ES-I3 (cell line): ENCODE data around the gene TUBA1C.
"Not testable (repeated sequence)": the region's sequence is repeated elsewhere in the genome, so short reads cannot be mapped to it uniquely, and the experiment has no call there.

Experiments
- H3K36me3 ChIP-seq: 2 replicates; pipeline ENCODE4 v1.6.1; 2013; ENCODE audit warnings: mild to moderate bottlenecking, low read length, control low read depth, moderate library complexity; ENCODE audit not compliant: insufficient read depth
- H3K4me1 ChIP-seq: 2 replicates; pipeline ENCODE4 v1.6.1; 2013; ENCODE audit warnings: mild to moderate bottlenecking, control low read depth, low read length; ENCODE audit not compliant: insufficient read depth
- H3K9ac ChIP-seq: 2 replicates; pipeline ENCODE4 v1.6.1; 2013; ENCODE audit warnings: low read depth, mild to moderate bottlenecking, low read length, moderate library complexity
- H3K9me3 ChIP-seq: 2 replicates; pipeline ENCODE4 v1.6.1; 2013; ENCODE audit warnings: mild to moderate bottlenecking, low read length, moderate library complexity; ENCODE audit not compliant: control insufficient read depth, insufficient read depth

The TUBA1C gene

DNA sequence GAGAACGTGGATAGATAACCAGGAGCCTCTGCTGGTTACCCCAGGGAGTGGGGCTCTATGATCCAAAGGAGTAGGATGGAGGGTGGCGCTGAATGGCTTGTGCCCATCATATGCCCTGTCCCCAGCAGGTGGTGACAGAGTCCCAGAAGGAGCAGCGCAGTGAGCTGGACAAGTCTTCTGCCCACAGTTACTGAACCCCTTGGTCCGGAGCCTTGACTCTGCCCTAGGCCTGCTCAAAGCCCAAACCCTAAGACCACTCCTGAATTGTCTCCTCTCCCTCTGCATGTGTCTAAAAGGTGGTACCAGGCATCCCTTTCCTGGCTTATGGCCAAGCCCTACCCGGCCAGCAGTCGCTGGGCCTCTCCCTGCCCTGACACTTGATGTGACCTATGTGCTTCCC, 33.3 kb downstream of the TUBA1C start:
- Histone ChIP-seq H3K9ac (no peak overlapping the region), H3K36me3 (no peaks in the 10 kb centered on the region), H3K4me1 (peaks cover 11% of the 10 kb centered on the region; the same call in 1 of the 2 replicates), H3K9me3 (no peaks in the 10 kb centered on the region)

DNA sequence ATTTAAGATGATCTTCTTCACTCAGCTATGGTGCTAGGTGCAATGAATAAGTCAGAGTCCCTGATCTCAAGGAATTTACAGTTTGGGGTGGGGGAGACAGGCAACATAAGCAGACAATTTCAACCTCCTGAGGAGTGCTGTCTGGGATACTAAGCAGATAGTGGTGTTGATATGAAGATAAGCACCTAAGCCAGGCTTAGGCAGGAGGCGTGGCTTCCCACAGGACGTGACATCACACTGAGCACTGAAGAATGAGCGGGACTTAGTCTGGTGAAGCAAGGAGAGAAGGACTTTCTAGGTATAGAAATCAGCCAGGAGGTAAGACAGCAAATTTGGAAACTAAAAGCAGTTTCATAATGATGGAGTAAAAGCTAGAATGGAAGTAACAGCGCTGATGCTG, 36.9 kb downstream of the TUBA1C start:
- no peaks in the 10 kb centered on the region for H3K36me3 ChIP-seq
- no peaks in the 10 kb centered on the region for H3K4me1 ChIP-seq
- no peaks in the 10 kb centered on the region for H3K9me3 ChIP-seq
- no peak overlapping the region for H3K9ac ChIP-seq

DNA sequence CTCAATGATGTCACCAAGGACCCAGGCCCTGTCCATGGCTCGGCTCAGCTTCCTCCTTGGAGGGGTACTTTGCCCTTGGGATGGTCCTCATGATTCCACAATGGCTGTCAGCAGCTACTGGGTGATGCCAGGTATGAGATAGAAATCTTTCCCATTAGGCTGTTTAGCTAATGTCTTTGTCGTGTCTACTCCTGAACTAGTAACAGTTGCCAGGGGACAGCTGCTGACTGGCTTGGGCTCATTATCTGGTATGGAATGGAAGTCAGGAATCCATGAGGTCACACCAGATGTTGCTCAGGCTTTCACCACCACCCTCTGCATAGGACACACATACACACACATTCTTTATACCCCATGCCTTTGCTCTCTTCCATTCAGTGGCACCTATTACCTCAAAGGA, 39.3 kb downstream of the TUBA1C start:
- no peak overlapping the region for H3K9ac ChIP-seq
- no peaks in the 10 kb centered on the region for H3K4me1 ChIP-seq
- H3K36me3 ChIP-seq: no peaks in the 10 kb centered on the region
- H3K9me3 ChIP-seq: no peaks in the 10 kb centered on the region

DNA sequence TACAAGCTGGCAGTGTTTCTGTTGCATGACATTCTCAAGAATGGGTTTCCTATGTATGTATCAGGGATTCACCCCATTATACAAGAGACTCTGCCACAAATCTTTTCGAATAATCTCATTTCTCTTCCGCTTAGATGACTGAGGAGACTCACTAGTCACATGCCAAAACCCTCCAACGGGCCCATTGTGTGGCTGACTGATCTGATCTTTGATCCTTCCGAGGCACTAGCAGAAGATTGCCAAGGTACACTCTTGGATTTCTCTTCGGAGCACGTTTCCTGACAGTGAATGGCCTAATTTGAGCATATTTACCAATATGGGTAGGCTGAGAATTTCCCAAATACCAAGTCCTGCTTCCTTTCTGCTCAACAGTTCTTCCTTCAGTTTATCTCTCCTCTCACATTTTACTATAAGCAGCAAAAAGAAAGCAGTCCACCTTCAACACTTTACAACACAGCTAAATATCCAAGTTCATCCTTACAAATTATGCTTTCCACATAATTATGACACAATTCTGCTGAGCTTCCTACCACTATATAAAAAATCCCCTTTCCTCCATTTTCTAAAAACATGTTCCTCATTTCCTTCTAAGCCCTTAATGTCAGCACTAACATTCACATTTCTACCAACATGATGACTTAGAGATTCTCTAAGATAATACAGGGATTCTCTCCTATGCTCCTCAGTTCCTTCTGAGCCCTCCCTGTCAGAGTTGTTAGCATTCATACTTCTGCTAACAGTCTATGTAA, 41.1 kb downstream of the TUBA1C start:
- Histone ChIP-seq H3K36me3 (no peaks in the 10 kb centered on the region), H3K9me3 (no peaks in the 10 kb centered on the region), H3K9ac (no peak overlapping the region), H3K4me1 (no peaks in the 10 kb centered on the region)

DNA sequence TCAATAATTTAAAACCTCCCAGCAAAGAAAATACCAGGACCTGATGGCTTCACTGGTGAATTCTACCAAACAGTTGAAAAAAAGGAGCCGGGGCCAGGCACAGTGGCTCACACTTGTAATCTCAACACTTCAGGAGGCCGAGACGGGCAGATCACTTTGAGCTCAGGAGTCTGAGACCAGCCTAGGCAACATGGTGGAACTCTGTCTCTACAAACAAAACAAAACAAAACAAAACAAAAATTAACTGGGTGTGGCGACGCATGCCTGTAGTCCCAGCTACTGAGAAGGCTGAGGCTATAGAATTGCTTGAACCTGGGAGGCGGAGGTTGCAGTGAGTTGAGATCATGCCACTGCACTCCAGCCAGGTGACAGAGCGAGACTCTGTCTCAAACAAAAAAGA, 44.5 kb downstream of the TUBA1C start:
- Histone ChIP-seq H3K9me3 (no peaks in the 10 kb centered on the region), H3K9ac (no peak overlapping the region), H3K4me1 (no peaks in the 10 kb centered on the region), H3K36me3 (no peaks in the 10 kb centered on the region)

DNA sequence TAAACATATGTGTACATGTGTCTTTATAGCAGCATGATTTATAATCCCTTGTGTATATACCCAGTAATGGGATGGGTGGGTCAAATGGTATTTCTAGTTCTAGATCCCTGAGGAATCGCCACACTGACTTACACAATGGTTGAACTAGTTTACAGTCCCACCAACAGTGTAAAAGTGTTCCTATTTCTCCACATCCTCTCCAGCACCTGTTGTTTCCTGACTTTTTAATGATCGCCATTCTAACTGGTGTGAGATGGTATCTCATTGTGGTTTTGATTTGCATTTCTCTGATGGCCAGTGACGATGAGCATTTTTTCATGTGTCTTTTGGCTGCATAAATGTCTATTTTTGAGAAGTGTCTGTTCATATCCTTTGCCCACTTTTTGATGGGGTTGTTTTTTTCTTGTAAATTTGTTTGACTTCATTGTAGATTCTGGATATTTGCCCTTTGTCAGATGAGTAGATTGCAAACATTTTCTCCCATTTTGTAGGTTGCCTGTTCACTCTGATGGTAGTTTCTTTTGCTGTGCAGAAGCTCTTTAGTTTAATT, 45.6 kb downstream of the TUBA1C start:
- not testable (repeated sequence) for H3K4me1 ChIP-seq, H3K9me3 ChIP-seq, H3K9ac ChIP-seq, H3K36me3 ChIP-seq

DNA sequence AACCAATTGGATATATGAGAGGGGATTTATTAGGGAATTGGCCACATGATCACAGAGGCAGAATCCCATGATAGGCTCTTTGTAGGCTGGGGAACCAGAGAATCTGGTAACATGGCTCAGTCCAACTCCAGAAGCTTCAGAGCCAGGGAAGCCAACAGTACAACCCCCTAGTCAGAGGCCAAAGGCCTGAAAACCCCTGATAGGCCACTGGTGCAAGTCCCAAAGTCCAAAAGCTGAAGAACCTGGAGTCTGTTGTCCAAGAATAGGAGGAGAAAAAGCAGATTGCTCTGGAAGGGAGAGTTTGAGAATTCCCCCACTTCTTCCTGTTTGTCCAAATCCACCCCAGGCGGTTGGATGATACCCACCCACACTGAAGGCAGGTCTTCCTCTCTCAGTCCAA, 49.9 kb downstream of the TUBA1C start:
- Histone ChIP-seq H3K36me3 (no peaks in the 10 kb centered on the region), H3K4me1 (no peaks in the 10 kb centered on the region), H3K9ac (no peak overlapping the region), H3K9me3 (no peaks in the 10 kb centered on the region)

DNA sequence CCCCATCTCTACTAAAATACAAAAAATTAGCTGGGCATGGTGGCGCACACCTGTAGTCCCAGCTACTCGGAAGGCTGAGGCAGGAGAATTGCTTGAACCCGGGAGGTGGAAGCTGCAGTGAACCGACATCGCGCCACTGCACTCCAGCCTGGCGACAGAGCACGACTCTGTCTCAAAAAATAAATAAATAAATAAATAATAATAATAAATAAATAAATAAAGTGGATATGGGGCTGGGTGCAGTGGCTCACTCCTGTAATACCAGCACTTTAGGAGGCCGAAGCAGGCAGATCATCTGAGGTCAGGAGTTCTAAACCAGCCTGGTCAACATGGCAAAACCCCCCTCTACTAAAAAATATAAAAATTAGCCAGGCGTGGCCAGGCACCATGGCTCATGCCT, 52.2 kb downstream of the TUBA1C start:
- not testable (repeated sequence) for H3K9me3 ChIP-seq, H3K9ac ChIP-seq, H3K4me1 ChIP-seq, H3K36me3 ChIP-seq

DNA sequence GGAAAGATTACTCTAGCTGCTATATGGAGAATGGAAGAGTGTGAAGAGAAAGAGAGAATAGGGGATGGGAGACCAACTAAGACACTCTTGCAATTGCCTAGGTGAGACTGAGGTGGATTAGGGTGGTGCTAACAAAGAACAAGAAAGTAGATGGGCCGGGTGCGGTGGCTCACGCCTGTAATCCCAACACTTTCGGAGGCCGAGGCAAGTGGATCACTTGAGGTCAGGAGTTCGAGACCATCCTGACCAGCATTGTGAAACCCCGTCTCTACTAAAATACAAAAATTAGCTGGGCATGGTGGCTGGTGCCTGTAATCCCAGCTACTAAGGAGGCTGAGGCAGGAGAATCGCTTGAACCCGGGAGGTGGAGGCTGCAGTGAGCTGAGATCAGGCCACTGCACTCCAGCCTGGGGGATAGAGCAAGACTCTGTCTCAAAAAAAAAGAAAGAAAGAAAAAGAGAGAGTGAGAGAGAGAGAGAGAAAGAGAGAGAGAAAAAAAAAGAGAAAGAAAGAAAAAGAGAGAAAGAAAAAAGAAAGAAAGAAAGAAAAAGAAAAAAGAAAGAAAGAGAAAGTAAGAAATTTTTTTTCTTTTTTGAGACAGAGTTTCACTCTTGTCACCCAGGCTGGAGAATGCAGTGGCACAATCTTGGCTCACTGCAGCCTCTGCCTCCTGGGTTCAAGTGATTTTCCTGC, 55.7 kb downstream of the TUBA1C start:
- not testable (repeated sequence) for H3K9me3 ChIP-seq, H3K36me3 ChIP-seq, H3K4me1 ChIP-seq, H3K9ac ChIP-seq

DNA sequence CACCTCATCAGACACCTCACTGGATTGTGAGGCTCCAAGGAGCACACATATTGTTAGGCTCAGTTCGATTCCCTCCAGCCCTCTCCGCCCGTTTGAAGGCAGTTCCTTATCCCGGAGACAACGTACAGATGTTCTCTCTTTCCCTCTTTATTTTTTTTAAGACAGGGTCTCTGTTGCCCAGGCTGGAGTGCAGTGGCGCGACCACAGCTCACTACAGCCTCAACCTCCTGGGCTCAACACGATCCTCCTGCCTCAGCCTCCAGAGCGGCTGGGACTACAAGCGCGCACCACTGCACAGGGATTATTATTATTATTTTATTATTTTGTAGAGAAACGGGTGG, 57.5 kb downstream of the TUBA1C start:
- no peaks in the 10 kb centered on the region for H3K9me3 ChIP-seq
- H3K36me3 ChIP-seq: no peaks in the 10 kb centered on the region
- H3K9ac ChIP-seq: peak overlapping the region; percentile 70
- H3K4me1 ChIP-seq: no peaks in the 10 kb centered on the region

DNA sequence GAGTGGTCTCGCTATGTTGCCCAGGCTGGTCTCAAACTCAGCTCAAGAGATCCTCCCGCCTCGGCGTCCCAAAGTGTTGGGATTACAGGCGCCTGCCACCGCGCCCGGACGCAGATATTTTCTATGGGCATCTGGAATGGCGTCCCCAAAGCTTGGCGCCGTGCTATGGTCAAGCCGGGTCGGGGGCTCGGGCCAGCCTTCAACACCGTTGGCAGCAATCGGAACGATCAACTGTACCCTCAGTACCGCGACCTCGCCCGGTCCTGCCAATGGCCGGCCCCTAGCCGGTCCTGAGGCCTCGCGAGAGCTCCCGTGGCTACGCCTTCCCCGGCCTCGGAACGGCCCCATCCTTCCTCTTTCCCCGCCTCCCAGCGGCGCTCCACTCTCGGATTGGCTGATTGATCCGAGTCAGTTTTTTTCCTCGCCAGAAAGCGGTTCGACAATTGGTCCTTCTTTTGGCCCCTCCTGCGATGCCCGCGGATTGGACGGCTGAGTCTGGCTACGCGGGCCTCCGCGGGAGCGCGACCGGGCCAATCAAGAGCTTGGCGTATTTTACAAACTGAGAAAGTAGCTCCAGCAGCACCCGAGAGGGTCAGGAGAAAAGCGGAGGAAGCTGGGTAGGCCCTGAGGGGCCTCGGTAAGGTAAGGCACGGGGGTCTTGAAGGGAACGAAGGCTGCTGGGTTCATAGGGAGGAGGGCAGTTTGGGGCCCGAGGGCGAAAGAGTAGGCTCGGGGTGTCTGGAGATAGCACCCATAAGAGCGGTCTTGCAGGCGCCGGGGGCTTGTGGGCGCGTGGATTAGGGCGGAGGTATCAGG, 58.0 kb downstream of the TUBA1C start, which contains the start of gene TROAP:
Gene TROAP, plus strand, starts transcription at position 548 of the 816 bp plus-strand sequence. CDS start 354 bp downstream, outside the sequence.
- H3K4me1 ChIP-seq: no peaks in the 10 kb centered on the region
- peak within 1 kb of the TSS; percentile 70 for H3K9ac ChIP-seq
- H3K36me3 ChIP-seq: no peaks in the 10 kb centered on the region
- H3K9me3 ChIP-seq: no peaks in the 10 kb centered on the region

DNA sequence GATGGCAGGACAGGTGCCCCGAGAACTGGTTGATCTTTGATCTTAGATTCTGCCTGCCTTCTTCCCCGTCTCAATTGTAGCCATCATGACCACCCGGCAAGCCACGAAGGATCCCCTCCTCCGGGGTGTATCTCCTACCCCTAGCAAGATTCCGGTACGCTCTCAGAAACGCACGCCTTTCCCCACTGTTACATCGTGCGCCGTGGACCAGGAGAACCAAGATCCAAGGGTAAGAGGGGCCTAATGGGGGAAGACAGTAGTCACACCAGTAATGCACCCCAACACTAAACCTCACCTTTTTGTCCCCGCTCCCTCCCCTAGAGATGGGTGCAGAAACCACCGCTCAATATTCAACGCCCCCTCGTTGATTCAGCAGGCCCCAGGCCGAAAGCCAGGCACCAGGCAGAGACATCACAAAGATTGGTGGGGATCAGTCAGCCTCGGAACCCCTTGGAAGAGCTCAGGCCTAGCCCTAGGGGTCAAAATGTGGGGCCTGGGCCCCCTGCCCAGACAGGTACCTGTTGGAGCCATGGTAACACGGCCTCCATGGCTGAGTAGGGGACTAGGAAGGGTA, 58.7 kb downstream of the TUBA1C start:
- no peaks in the 10 kb centered on the region for H3K36me3 ChIP-seq
- peak overlapping the region; percentile 70 for H3K9ac ChIP-seq
- H3K9me3 ChIP-seq: no peaks in the 10 kb centered on the region
- H3K4me1 ChIP-seq: no peaks in the 10 kb centered on the region
